D721Med (cell line): ENCODE results near the gene LPP.

Source experiments
- DNase-seq: peaks from one replicate; pipeline ENCODE4 v3.0.0; 2011; ENCODE audit warnings: low spot score; ENCODE audit not compliant: insufficient read length
- FAIRE-seq: peaks from 2 replicates; lab custom pipeline; 2011; peaks lifted over from hg19 to GRCh38; lab: Jason Lieb, UNC
- TF ChIP-seq, protein P1 (sequence below): IDR thresholded peaks from 2 replicates; pipeline ENCODE4 v1.5.1; 2012; ENCODE audit warnings: mild to moderate bottlenecking, control low read depth; ENCODE audit not compliant: insufficient read depth; ENCODE audit errors: missing control alignments

Gene LPP

DNA sequence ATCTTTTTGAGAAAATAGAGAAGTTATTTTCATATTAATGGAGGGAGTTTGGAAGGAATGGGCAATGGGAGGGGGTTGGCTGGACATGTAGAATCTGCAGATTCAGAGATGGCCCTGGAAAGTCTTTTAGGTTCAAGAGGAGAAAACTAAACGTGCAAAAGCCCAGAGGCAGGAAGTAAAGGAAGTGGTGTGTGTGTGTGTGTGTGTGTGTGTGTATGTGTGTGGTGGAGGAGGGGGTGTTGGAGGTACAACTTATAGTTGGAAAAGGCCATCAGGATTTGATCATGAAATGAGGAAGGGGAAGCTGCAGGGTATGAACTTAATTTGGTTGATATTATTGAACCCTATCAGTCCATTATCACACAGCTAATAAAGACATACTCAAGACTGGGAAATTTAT, 5.6 kb upstream of the LPP start:
- TF ChIP-seq, protein P1, sequence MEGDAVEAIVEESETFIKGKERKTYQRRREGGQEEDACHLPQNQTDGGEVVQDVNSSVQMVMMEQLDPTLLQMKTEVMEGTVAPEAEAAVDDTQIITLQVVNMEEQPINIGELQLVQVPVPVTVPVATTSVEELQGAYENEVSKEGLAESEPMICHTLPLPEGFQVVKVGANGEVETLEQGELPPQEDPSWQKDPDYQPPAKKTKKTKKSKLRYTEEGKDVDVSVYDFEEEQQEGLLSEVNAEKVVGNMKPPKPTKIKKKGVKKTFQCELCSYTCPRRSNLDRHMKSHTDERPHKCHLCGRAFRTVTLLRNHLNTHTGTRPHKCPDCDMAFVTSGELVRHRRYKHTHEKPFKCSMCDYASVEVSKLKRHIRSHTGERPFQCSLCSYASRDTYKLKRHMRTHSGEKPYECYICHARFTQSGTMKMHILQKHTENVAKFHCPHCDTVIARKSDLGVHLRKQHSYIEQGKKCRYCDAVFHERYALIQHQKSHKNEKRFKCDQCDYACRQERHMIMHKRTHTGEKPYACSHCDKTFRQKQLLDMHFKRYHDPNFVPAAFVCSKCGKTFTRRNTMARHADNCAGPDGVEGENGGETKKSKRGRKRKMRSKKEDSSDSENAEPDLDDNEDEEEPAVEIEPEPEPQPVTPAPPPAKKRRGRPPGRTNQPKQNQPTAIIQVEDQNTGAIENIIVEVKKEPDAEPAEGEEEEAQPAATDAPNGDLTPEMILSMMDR = no peak
- FAIRE-seq = no peak
- DNase-seq = no peak

DNA sequence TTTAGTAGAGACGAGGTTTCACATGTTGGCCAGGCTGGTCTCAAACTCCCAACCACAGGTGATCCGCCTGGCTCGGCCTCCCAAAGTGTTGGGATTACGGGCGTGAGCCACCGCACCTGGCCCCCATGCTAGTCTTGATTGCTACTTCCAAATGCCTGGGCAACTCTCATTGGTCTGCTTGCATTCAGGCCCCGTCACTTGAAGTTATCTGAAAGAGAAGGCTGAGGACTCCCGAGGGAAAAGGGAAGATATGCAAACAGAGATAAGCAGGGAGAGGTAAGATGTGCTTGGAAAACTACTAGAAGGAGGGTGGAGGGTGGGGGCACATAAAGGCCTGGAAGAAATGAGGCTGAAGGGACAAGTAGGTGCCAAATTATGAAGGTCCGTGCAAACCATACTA, 4.4 kb upstream of the LPP start:
- FAIRE-seq (no peak), DNase-seq (no peak)
- TF ChIP-seq, protein P1 = no peak

DNA sequence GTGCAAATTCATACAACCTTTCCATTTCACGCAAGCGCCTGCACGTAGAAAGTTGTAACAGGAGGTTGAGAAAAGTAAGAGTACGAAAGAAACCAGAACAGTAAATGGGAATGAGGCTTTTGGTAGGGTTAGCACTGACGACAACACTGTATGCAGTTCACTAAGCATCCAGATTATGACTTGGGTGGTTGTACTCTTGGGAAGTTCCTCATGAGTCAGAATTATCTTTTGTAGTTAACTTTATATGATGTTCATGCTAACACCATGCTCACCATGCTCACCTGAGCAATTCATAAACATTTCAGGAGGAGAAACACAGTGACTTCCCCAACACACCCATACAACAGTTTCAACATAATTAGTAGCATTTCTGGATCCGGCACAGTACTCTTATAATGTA, 3.0 kb upstream of the LPP start:
- DNase-seq (no peak), FAIRE-seq (no peak)
- TF ChIP-seq, protein P1 = no peak

DNA sequence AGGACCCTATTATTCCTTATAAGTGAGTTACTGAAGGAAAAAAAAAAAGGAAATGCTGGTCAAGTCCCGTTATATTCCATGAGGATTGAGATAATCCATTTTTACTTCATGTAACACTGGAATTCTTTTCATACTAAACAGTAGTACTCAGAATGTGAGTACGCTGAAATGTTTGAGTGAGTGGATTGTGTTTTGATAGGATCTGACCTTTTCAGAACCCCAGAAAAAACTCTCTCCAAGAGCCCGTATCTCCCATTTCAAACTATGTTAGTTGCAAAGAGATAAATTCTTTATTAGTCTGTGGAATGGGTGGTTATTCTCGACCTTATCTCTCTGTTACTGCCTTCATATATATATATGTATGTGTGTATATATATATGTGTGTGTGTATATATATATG, 2.5 kb upstream of the LPP start:
- TF ChIP-seq, protein P1 = no peak
- DNase-seq (no peak), FAIRE-seq (no peak)

DNA sequence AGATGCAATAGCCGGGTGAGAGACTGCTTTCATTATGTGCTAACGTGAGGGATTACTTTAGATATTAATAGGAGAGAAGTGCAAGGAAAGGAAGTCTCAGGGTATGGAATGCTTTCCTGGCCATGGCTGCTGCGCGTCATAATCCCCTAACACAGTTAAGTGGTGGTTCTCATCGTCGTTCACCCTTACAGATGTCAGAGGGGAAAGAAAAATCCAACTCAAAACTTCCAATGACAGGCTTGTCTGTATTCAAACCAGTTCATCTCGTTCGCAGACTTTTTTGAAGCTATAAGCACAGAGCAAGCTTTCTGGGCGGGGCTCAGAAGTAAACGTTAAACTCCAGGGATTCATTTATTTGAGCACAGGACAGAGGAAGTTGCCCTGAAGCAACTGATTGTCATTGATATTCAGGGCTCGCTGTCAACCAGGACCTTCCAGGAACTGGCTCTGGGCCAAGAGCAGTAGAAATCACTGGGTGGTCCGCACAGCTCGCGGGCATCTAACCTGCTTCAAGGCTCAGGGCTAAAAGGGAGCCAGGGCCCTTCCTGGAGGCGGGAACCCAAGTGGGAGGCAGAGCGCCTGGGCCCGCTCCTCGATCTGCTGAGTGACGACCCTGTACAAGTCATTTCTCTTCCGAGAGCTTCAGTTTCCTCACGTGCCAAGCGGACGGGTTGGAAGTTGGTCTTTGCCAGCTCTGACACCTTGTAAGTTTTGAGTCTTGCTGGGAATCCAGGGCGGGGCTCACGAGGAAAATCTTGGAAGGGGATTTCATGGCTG, 1.1 kb upstream of the LPP start:
- FAIRE-seq (no peak), DNase-seq (no peak)
- TF ChIP-seq, protein P1 = no peak

DNA sequence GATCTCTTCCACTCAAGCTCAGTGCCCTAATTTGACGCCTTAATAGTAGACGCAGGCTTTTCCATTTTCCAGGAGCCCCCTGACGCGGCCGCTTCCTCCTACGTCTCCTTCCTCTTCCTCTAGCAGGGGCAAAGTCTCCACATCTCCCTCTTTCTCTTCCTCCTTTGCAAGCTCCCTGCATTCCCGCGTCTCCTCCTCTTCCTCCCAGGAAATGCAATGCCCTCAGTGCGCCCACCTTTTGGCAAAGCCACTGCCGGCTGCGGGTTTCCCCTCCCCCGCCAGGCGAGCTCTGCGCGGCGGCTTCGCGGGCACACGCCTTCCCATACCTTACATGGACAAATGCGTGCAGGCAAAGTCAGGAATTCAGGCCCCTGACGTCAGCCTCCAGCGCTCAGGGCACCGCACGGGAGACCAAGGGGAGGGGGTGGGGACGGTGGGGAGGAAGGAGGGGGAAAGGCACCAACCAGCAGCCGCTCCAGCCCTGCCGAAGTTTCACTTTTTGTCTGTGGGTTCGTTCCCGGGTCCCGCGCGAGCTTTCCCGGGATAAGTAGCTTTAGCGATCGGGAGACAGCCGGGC, 432 bp upstream of the LPP start:
- TF ChIP-seq, protein P1 = no peak
- FAIRE-seq (no peak), DNase-seq (no peak)
